Esophagus (tissue), 2 donors: ENCODE data around the gene NKX6-2. TPM values are rescaled to one million over a fixed set of nuclear protein-coding genes. Genes with fewer than 3 reads are reported as not detected.

Experiments
- H3K27ac ChIP-seq, 2 donors: one replicate each; pipeline ENCODE4 v1.5.1; 2013; ENCODE audit warnings: low read depth in 2 of 2, mild to moderate bottlenecking in 2 of 2, inconsistent platforms in 1 of 2, low read length in 1 of 2, moderate library complexity in 1 of 2
- H3K27me3 ChIP-seq, 2 donors: one replicate each; pipeline ENCODE4 v1.6.1; 2013; ENCODE audit warnings: low read length in 2 of 2, control low read depth in 1 of 2, mild to moderate bottlenecking in 1 of 2; ENCODE audit not compliant: insufficient read depth in 2 of 2, control insufficient read depth in 1 of 2
- H3K36me3 ChIP-seq, 2 donors: one replicate each; pipeline ENCODE4 v1.6.1; 2013; ENCODE audit warnings: low read length in 1 of 2; ENCODE audit not compliant: control insufficient read depth in 2 of 2, insufficient read depth in 2 of 2
- H3K4me1 ChIP-seq, 2 donors: one replicate each; pipeline ENCODE4 v1.6.1; 2013; ENCODE audit warnings: low read length in 1 of 2; ENCODE audit not compliant: control insufficient read depth in 2 of 2, insufficient read depth in 2 of 2
- H3K4me3 ChIP-seq, 2 donors: one replicate each; pipeline ENCODE4 v1.5.1; 2013; ENCODE audit warnings: low read length in 2 of 2, mild to moderate bottlenecking in 2 of 2, low read depth in 1 of 2, moderate library complexity in 1 of 2
- H3K9me3 ChIP-seq, 2 donors: one replicate each; pipeline ENCODE4 v1.6.1; 2013; ENCODE audit warnings: mild to moderate bottlenecking in 2 of 2, low read depth in 1 of 2, low read length in 1 of 2, moderate library complexity in 1 of 2; ENCODE audit not compliant: control insufficient read depth in 2 of 2, insufficient read depth in 1 of 2
- WGBS, 2 donors: extraction: QIAGEN DNeasy Blood & Tissue Kit; methylation state at CpG; one replicate each; pipeline ENCODE4 v1.1.7; 2013; 5-methylcytosine and 5-hydroxymethylcytosine counted together
- polyA plus RNA-seq, 2 donors: library from polyadenylated mRNA; stranded (reverse); fragments of 200-250 nt; gene quantifications; one replicate each; pipeline ENCODE4 v1.2.3, GENCODE V29; 2013
- donor health status: healthy with polysubstance abuse.
- donor health status: Bipolar disorder and iron deficiency.

NKX6-2 gene
- polyA plus RNA-seq, 2 donors = 0.15 to 1.5 TPM

DNA sequence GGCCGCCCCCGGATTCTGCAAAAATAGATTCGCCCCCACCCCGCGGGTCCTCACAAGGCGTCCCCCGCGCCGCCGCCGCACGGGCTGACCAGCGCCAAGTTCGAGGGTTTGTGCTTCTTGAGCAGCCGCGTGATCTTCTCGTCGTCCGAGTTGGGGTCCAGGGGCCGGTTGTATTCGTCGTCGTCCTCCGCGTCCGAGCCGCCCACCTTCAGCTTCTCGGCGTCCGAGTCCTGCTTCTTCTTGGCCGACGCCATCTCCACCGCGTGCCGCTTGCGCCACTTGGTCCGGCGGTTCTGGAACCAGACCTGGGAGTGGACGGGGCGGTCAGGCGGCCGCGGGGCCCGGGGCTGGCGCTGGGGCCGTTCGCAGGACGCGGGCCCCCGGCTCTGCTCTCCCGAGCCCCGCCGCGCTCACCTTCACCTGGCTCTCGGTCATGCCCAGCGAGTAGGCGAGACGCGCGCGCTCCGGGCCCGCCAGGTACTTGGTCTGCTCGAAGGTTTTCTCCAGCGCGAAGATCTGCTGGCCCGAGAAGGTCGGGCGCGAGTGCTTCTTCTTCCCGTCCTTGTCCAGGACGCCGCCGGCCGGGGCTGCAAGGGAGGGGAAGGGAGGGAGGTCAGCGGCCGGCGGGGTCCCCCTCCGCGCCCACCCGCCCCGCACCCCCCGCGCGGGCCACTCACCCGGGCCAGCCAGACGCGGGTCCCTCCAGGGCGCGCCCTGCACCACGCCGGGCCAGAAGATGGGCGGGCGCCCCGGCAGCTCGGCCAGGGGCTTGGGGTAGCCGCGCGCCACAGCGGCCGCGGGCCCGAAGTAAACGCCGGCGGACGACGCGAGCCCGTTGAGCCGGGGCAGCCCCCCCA is 853 bp downstream of the NKX6-2 start:
- Histone ChIP-seq H3K4me3 (peak overlapping the region; percentile 18 to 39), H3K36me3 (peaks cover 0 to 12% of the 10 kb centered on the region in 2 donors), H3K4me1 (peaks cover 2 to 8% of the 10 kb centered on the region in 2 donors), H3K27ac (no peak overlapping the region), H3K9me3 (peaks cover 0 to 3% of the 10 kb centered on the region in 2 donors), H3K27me3 (peaks cover 9 to 36% of the 10 kb centered on the region in 2 donors)
- WGBS, 2 donors = 6 to 10% methylated on average over 94 to 111 of the region's 111 CpGs

GRCh38 chr10:132783940-132784865 is 1.7 kb downstream of the NKX6-2 start:
- H3K9me3 ChIP-seq = peaks cover 0 to 3% of the 10 kb centered on the region in 2 donors
- H3K4me3 ChIP-seq = no peak overlapping the region
- no peak overlapping the region for H3K27ac ChIP-seq
- H3K27me3 ChIP-seq = peaks cover 9 to 36% of the 10 kb centered on the region in 2 donors
- 22 to 26% methylated on average over 95 to 106 of the region's 106 CpGs for WGBS, 2 donors
- H3K36me3 ChIP-seq = peaks cover 0 to 17% of the 10 kb centered on the region in 2 donors
- H3K4me1 ChIP-seq = peaks cover 2 to 8% of the 10 kb centered on the region in 2 donors

- Histone ChIP-seq H3K27ac (no peak overlapping the region), H3K36me3 (peaks cover 0 to 25% of the 10 kb centered on the region in 2 donors), H3K4me1 (peaks cover 2 to 8% of the 10 kb centered on the region in 2 donors), H3K27me3 (peaks cover 9 to 36% of the 10 kb centered on the region in 2 donors), H3K4me3 (no peak overlapping the region), H3K9me3 (peaks cover 0 to 3% of the 10 kb centered on the region in 2 donors)
- 90 to 91% methylated on average over 30 of the region's 30 CpGs for WGBS, 2 donors
Measured at GRCh38 chr10:132783165-132783939, 2.6 kb downstream of the NKX6-2 start.

DNA sequence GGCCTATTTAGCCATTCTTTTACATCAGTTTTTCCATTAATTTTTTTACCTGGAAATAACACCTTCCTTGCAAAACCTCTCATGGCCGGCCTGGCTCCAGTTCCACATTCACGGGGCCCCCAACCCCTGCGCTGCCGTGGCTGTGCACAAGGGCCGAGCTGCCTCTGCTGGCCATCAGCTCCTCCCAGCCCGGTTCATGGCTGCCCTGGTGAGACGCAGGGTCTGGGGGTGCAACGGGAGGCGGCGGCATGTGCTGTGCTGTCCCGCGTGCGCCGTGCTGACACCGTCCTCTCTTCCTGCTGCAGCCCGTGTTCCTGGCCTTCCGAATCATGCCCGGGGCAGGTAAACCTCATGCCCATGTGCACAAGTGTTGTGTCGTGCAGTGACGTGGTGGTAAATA is 4.4 kb downstream of the NKX6-2 start:
- peaks cover 6 to 24% of the 10 kb centered on the region in 2 donors for H3K27me3 ChIP-seq
- H3K36me3 ChIP-seq = peaks cover 0 to 25% of the 10 kb centered on the region in 2 donors
- WGBS, 2 donors = 96 to 97% methylated on average over 20 of the region's 20 CpGs
- H3K4me1 ChIP-seq = peaks cover 0 to 2% of the 10 kb centered on the region in 2 donors
- no peak overlapping the region for H3K27ac ChIP-seq
- no peak overlapping the region for H3K4me3 ChIP-seq
- peaks cover 0 to 3% of the 10 kb centered on the region in 2 donors for H3K9me3 ChIP-seq

- whole genome bisulfite sequencing, 2 donors = 91 to 95% methylated on average over 12 of the region's 12 CpGs
- Histone ChIP-seq H3K27me3 (peaks cover 6 to 17% of the 10 kb centered on the region in 2 donors), H3K36me3 (peaks cover 0 to 25% of the 10 kb centered on the region in 2 donors), H3K9me3 (peaks cover 0 to 3% of the 10 kb centered on the region in 2 donors), H3K4me3 (no peak overlapping the region), H3K4me1 (peaks cover 0 to under 1% of the 10 kb centered on the region in 2 donors), H3K27ac (no peak overlapping the region)
Measured at GRCh38 chr10:132780356-132780755, 5.6 kb downstream of the NKX6-2 start.

DNA sequence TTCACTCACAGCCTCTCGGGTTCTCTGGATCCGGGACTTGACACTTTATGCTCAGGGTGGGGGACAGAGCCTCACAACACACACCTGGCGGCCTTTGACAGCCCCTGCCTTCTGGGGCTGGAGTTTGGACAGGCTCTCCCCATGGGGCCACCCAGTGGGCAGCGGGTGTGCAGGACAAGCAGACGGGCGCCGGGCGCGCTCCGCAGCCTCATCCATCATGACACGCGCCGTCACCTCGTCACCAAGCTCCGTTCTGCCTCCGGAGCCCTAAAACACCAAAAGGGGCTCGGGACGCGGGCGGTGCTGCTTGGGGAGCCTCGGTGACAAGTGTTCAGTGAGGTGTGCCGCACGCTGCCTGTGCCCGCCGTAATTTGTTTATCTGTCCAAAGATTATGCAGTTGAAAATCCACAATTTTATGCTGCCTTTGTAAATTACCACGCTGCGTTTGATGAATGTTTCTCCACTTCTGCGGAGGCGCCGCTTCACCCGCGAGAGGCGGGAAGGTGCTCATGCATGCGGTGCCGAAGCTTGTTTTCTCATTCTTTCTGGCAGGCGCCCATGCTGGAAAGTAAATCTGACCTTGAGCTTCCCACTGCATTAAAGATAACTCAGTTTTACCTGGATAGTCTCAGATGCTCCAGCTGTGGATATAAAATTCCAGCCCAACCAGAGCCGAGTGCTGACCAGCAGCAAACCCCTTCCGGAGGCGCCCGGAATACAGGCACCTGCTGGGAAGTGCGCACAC is 6.2 kb downstream of the NKX6-2 start:
- H3K27me3 ChIP-seq = peaks cover 6 to 11% of the 10 kb centered on the region in 2 donors
- peaks cover 0 to 3% of the 10 kb centered on the region in 2 donors for H3K4me1 ChIP-seq
- H3K9me3 ChIP-seq = peaks cover 0 to under 1% of the 10 kb centered on the region in 2 donors
- H3K36me3 ChIP-seq = peaks cover 0 to 25% of the 10 kb centered on the region in 2 donors
- 92 to 95% methylated on average over 39 to 41 of the region's 41 CpGs for WGBS, 2 donors
- no peak overlapping the region for H3K27ac ChIP-seq
- H3K4me3 ChIP-seq = no peak overlapping the region

DNA sequence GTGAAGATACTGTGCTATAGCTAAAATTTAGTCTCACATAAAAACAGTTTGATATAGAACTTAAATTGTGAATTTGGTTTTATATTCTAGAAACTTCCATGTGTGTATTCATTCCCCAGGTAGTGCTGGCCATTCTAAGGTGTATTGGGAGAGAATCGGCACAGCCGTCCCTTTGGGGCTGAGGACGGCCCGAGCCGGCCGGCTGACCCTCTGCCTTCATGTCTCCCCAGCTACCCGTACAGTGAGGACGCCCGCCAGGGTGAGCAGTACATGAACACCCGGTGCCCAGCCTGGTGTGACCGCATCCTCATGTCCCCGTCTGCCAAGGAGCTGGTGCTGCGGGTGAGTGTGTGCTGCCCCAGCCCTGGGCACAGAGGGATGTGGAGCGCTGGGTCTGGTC is 8.5 kb downstream of the NKX6-2 start:
- H3K36me3 ChIP-seq = peaks cover 0 to 25% of the 10 kb centered on the region in 2 donors
- no peak overlapping the region for H3K27ac ChIP-seq
- no peaks in the 10 kb centered on the region for H3K27me3 ChIP-seq
- H3K4me1 ChIP-seq = peaks cover 0 to 3% of the 10 kb centered on the region in 2 donors
- H3K9me3 ChIP-seq = no peaks in the 10 kb centered on the region
- 95 to 97% methylated on average over 14 of the region's 14 CpGs for WGBS, 2 donors
- no peak overlapping the region for H3K4me3 ChIP-seq

DNA sequence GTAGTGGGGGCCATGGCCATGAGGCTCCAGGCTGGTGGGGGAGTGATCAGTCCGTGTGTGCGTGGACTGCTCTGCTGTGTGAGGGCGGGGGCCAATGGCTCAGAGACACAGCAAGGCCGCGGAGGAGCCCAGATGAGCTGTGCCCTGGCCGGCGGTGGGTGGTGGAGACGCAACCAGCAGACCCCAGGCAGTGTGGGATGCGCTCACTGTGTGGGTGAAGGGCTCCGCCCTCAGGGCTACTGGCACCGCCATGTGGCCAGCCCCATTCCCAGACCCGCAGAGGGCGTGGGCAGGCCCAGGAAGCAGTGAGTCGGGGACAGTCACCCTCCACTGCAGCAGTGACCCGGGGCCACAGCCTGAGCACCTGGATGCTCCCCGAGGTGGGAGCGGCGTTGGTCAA is 9.1 kb downstream of the NKX6-2 start:
- Histone ChIP-seq H3K4me3 (no peak overlapping the region), H3K27ac (no peak overlapping the region), H3K9me3 (no peaks in the 10 kb centered on the region), H3K27me3 (no peaks in the 10 kb centered on the region), H3K4me1 (peaks cover 0 to 3% of the 10 kb centered on the region in 2 donors), H3K36me3 (peaks cover 0 to 23% of the 10 kb centered on the region in 2 donors)
- 88 to 91% methylated on average over 18 of the region's 18 CpGs for WGBS, 2 donors
